GM12878 (cell line): ENCODE results near the gene NF1.

Source experiments
- CHD2 ChIP-seq: IDR thresholded peaks from 2 replicates; pipeline ENCODE4 v1.6.1; 2011; ENCODE audit warnings: low read depth, low read length, improper control_type of control experiment, borderline replicate concordance
- EZH2 ChIP-seq: IDR thresholded peaks from 2 replicates; pipeline ENCODE4 v1.6.1; 2012; ENCODE audit warnings: low read depth, mild to moderate bottlenecking, control low read depth, inconsistent platforms, low read length, borderline replicate concordance; ENCODE audit not compliant: control insufficient read depth
- GABPA ChIP-seq: IDR thresholded peaks from 2 replicates; pipeline ENCODE4 v1.6.1; 2014; ENCODE audit warnings: antibody characterized with exemption, low read depth, mild to moderate bottlenecking, inconsistent platforms
- NR2C1 ChIP-seq: fragments of 450-650 bp; IDR thresholded peaks from 2 replicates; pipeline ENCODE4 v1.6.1; 2017; ENCODE audit warnings: antibody characterized with exemption, mild to moderate bottlenecking, moderate library complexity
- POLR2A ChIP-seq: IDR thresholded peaks from 2 replicates; pipeline ENCODE4 v1.6.1; 2011; ENCODE audit warnings: low read depth, mild to moderate bottlenecking, low read length
- POLR2AphosphoS5 ChIP-seq: IDR thresholded peaks from 2 replicates; pipeline ENCODE4 v1.6.1; 2011; ENCODE audit warnings: mild to moderate bottlenecking, low read length, inconsistent platforms
- SPI1 ChIP-seq: IDR thresholded peaks from 2 replicates; pipeline ENCODE4 v1.6.1; 2011; ENCODE audit warnings: low read depth, mild to moderate bottlenecking, low read length, moderate library complexity, borderline replicate concordance; ENCODE audit not compliant: insufficient read depth
- SRF ChIP-seq, 2 experiments: IDR thresholded peaks; 2 replicates each; pipeline ENCODE4 v1.6.1; 2011; ENCODE audit warnings: low read depth in 2 of 2, low read length in 2 of 2, mild to moderate bottlenecking in 1 of 2, moderate library complexity in 1 of 2
- TF ChIP-seq, protein P1 (sequence below): fragments of 450-650 bp; IDR thresholded peaks from 2 replicates; pipeline ENCODE4 v1.6.1; 2016; ENCODE audit warnings: mild to moderate bottlenecking
- TF ChIP-seq, protein P2 (sequence below): fragments of 450-650 bp; IDR thresholded peaks from 2 replicates; pipeline ENCODE4 v1.6.1; 2017; ENCODE audit warnings: mild to moderate bottlenecking
- TF ChIP-seq, protein P3 (sequence below), 3 experiments: IDR thresholded peaks in 2 of 3; conservative IDR thresholded peaks in 1 of 3; 2 replicates each; pipeline ENCODE4 v1.5.1; 2011; ENCODE audit warnings: low read depth in 3 of 3, low read length in 3 of 3, mild to moderate bottlenecking in 3 of 3, control low read depth in 2 of 3, moderate library complexity in 2 of 3, inconsistent platforms in 1 of 3, mixed read lengths in 1 of 3; ENCODE audit not compliant: control insufficient read depth in 2 of 3, insufficient read depth in 1 of 3; ENCODE audit errors: extremely low read depth in 1 of 3
- TF ChIP-seq, protein P4 (sequence below): IDR thresholded peaks from 2 replicates; pipeline ENCODE4 v1.6.1; 2012; ENCODE audit warnings: low read depth, low read length, improper control_type of control experiment

DNA sequence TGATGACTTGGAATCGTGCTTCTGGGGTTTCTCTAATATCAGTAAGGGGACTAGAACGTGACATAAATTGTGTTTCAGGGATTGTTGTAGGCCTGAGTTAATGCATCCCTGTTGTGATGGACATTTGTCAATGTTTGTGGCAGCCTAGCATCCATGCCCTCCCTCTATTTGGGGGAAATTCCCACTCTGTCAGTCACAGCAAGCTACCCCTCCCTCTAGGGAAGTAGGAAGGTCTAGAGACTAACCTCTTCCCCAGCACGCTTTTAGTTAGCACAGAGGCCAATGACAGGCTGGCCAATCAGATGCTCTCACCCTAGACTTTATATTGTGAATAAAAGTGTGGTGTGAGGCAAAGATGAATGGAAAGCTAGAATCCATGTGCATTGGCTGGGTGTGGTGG lies 32.4 kb upstream of the NF1 start:
- TF ChIP-seq POLR2AphosphoS5 = no peak
- TF ChIP-seq POLR2A = no peak
- TF ChIP-seq EZH2 = no peak
- TF ChIP-seq, protein P1, sequence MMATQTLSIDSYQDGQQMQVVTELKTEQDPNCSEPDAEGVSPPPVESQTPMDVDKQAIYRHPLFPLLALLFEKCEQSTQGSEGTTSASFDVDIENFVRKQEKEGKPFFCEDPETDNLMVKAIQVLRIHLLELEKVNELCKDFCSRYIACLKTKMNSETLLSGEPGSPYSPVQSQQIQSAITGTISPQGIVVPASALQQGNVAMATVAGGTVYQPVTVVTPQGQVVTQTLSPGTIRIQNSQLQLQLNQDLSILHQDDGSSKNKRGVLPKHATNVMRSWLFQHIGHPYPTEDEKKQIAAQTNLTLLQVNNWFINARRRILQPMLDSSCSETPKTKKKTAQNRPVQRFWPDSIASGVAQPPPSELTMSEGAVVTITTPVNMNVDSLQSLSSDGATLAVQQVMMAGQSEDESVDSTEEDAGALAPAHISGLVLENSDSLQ = no peak
- TF ChIP-seq CHD2 = no peak
- TF ChIP-seq, protein P2, sequence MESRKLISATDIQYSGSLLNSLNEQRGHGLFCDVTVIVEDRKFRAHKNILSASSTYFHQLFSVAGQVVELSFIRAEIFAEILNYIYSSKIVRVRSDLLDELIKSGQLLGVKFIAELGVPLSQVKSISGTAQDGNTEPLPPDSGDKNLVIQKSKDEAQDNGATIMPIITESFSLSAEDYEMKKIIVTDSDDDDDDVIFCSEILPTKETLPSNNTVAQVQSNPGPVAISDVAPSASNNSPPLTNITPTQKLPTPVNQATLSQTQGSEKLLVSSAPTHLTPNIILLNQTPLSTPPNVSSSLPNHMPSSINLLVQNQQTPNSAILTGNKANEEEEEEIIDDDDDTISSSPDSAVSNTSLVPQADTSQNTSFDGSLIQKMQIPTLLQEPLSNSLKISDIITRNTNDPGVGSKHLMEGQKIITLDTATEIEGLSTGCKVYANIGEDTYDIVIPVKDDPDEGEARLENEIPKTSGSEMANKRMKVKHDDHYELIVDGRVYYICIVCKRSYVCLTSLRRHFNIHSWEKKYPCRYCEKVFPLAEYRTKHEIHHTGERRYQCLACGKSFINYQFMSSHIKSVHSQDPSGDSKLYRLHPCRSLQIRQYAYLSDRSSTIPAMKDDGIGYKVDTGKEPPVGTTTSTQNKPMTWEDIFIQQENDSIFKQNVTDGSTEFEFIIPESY = no peak
- TF ChIP-seq, protein P3, sequence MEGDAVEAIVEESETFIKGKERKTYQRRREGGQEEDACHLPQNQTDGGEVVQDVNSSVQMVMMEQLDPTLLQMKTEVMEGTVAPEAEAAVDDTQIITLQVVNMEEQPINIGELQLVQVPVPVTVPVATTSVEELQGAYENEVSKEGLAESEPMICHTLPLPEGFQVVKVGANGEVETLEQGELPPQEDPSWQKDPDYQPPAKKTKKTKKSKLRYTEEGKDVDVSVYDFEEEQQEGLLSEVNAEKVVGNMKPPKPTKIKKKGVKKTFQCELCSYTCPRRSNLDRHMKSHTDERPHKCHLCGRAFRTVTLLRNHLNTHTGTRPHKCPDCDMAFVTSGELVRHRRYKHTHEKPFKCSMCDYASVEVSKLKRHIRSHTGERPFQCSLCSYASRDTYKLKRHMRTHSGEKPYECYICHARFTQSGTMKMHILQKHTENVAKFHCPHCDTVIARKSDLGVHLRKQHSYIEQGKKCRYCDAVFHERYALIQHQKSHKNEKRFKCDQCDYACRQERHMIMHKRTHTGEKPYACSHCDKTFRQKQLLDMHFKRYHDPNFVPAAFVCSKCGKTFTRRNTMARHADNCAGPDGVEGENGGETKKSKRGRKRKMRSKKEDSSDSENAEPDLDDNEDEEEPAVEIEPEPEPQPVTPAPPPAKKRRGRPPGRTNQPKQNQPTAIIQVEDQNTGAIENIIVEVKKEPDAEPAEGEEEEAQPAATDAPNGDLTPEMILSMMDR (IDR thresholded peaks at IDR 0.05 in 2 of 3, conservative IDR thresholded peaks at IDR 0.05 in 1 of 3; ENCODE audit: control insufficient read depth in 2 of 3, extremely low read depth in 1 of 3, insufficient read depth in 1 of 3, low read depth in 3 of 3, low read length in 3 of 3) = no peak
- no peak for TF ChIP-seq SRF (IDR thresholded peaks at IDR 0.05; ENCODE audit: low read depth in 2 of 2, low read length in 2 of 2)
- no peak for TF ChIP-seq GABPA
- TF ChIP-seq, protein P4, sequence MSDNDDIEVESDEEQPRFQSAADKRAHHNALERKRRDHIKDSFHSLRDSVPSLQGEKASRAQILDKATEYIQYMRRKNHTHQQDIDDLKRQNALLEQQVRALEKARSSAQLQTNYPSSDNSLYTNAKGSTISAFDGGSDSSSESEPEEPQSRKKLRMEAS = no peak
- no peak for TF ChIP-seq NR2C1
- TF ChIP-seq SPI1 = no peak
